ELR (cell line): ENCODE data around the gene ECE2.

Experiments used
- DNase-seq: peaks from one replicate; pipeline ENCODE4 v3.0.0-alpha.2; 2015; ENCODE audit warnings: low read depth

Gene ECE2

GRCh38 chr3:184314700-184315542 is 39.1 kb downstream of the ECE2 start:
- peak; percentile 72 for DNase-seq

- DNase-seq = no peak
Measured at GRCh38 chr3:184315543-184315867, 39.7 kb downstream of the ECE2 start.

GRCh38 chr3:184315871-184316661 is 40.2 kb downstream of the ECE2 start:
- DNase-seq = peak; percentile 52

- no peak for DNase-seq
Measured at GRCh38 chr3:184316792-184317191, 41.0 kb downstream of the ECE2 start.

GRCh38 chr3:184317201-184317600 is 41.4 kb downstream of the ECE2 start:
- no peak for DNase-seq

- DNase-seq = peak; percentile 98
Measured at GRCh38 chr3:184320104-184320445, 44.3 kb downstream of the ECE2 start.

- DNase-seq = no peak
Measured at GRCh38 chr3:184321666-184322065, 45.8 kb downstream of the ECE2 start.

- no peak for DNase-seq
Measured at GRCh38 chr3:184322731-184323487, 47.1 kb downstream of the ECE2 start.

- no peak for DNase-seq
Measured at GRCh38 chr3:184323696-184324095, 47.9 kb downstream of the ECE2 start.

- no peak for DNase-seq
Measured at GRCh38 chr3:184325269-184325668, 49.4 kb downstream of the ECE2 start.

- DNase-seq = no peak
Measured at GRCh38 chr3:184325715-184326369, 50.0 kb downstream of the ECE2 start.

GRCh38 chr3:184327171-184327570 is 51.3 kb downstream of the ECE2 start:
- DNase-seq = no peak

- no peak for DNase-seq
Measured at GRCh38 chr3:184328516-184328915, 52.7 kb downstream of the ECE2 start.

GRCh38 chr3:184332370-184333090 is 56.7 kb downstream of the ECE2 start:
- peak; percentile 98 for DNase-seq

GRCh38 chr3:184333190-184333589 is 57.4 kb downstream of the ECE2 start:
- peak; percentile 34 for DNase-seq

- DNase-seq = no peak
Measured at GRCh38 chr3:184333700-184334099, 57.9 kb downstream of the ECE2 start.

GRCh38 chr3:184334470-184335158 is 58.8 kb downstream of the ECE2 start:
- DNase-seq = peak; percentile 97

- DNase-seq = peak; percentile 43
Measured at GRCh38 chr3:184335291-184335660, 59.5 kb downstream of the ECE2 start.

GRCh38 chr3:184335661-184336546 is 60.1 kb downstream of the ECE2 start:
- DNase-seq = peak; percentile 87
